ENCODE data around the gene XAGE2. TPM values are rescaled to one million over a fixed set of nuclear protein-coding genes. Genes with fewer than 3 reads are reported as not detected.

XAGE2 gene
- total RNA-seq, 4 donors from 2014 or later, result not detected

- intact Hi-C loops (cut with DNase I; ENCODE audit: low total_unique reads), result no loop called here
- no peak overlapping the region for H3K4me3 ChIP-seq
- no peak overlapping the region for H3K27ac ChIP-seq
- H3K36me3 ChIP-seq, result no peaks in the 10 kb centered on the region
- TF ChIP-seq CTCF (IDR thresholded peaks at IDR 0.05 in 4 of 5, conservative IDR thresholded peaks at IDR 0.05 in 1 of 5) (no peak), POLR2A (IDR thresholded peaks at IDR 0.05) (no peak)
- H3K9me3 ChIP-seq, result no peaks in the 10 kb centered on the region
- H3K27me3 ChIP-seq, result no peaks in the 10 kb centered on the region
- in situ Hi-C loops (cut with MboI; ENCODE audit: low sequenced_read_pairs in 4 of 4), result no loop called here
- no peaks in the 10 kb centered on the region for H3K4me1 ChIP-seq
- ATAC-seq, result no peak
- DNase-seq, result no peak
Observed at GRCh38 chrX:52346174-52347165, 22.4 kb upstream of the XAGE2 start.

GRCh38 chrX:52349681-52350080 lies 19.1 kb upstream of the XAGE2 start:
- TF ChIP-seq POLR2A (IDR thresholded peaks at IDR 0.05) (no peak), CTCF (IDR thresholded peaks at IDR 0.05 in 4 of 5, conservative IDR thresholded peaks at IDR 0.05 in 1 of 5) (no peak)
- Histone ChIP-seq H3K36me3 (no peaks in the 10 kb centered on the region), H3K27ac (no peak overlapping the region), H3K9me3 (no peaks in the 10 kb centered on the region), H3K4me1 (no peaks in the 10 kb centered on the region), H3K27me3 (peaks cover 0 to 2% (median 0%) of the 10 kb centered on the region in 3 donors), H3K4me3 (no peak overlapping the region)
- DNase-seq (no peak), ATAC-seq (no peak)
- intact Hi-C loops (cut with DNase I; ENCODE audit: low total_unique reads), result no loop called here
- in situ Hi-C loops (cut with MboI; ENCODE audit: low sequenced_read_pairs in 4 of 4), result no loop called here

GRCh38 chrX:52352551-52352950 lies 16.3 kb upstream of the XAGE2 start:
- no peak for ATAC-seq

GRCh38 chrX:52353838-52354237 lies 15.0 kb upstream of the XAGE2 start:
- intact Hi-C loops (cut with DNase I; ENCODE audit: low total_unique reads) (no loop called here), in situ Hi-C loops (cut with MboI; ENCODE audit: low sequenced_read_pairs in 4 of 4) (no loop called here)
- TF ChIP-seq CTCF (IDR thresholded peaks at IDR 0.05 in 4 of 5, conservative IDR thresholded peaks at IDR 0.05 in 1 of 5), result no peak
- TF ChIP-seq POLR2A (IDR thresholded peaks at IDR 0.05), result no peak
- no peak overlapping the region for H3K4me3 ChIP-seq
- H3K27ac ChIP-seq, result no peak overlapping the region
- ATAC-seq, result no peak
- H3K36me3 ChIP-seq, result no peaks in the 10 kb centered on the region
- no peak for DNase-seq
- peaks cover 0 to 2% (median 0%) of the 10 kb centered on the region in 3 donors for H3K27me3 ChIP-seq
- no peaks in the 10 kb centered on the region for H3K9me3 ChIP-seq
- H3K4me1 ChIP-seq, result no peaks in the 10 kb centered on the region

More at GRCh38 chrX:52352551-52352950, 16.3 kb upstream of the XAGE2 start:
- Histone ChIP-seq H3K27ac (no peak overlapping the region), H3K9me3 (no peaks in the 10 kb centered on the region), H3K27me3 (peaks cover 0 to 2% (median 0%) of the 10 kb centered on the region in 3 donors), H3K36me3 (no peaks in the 10 kb centered on the region), H3K4me3 (no peak overlapping the region), H3K4me1 (no peaks in the 10 kb centered on the region)
- in situ Hi-C loops (cut with MboI; ENCODE audit: low sequenced_read_pairs in 4 of 4), result no loop called here
- TF ChIP-seq POLR2A (IDR thresholded peaks at IDR 0.05), result no peak
- TF ChIP-seq CTCF (IDR thresholded peaks at IDR 0.05 in 4 of 5, conservative IDR thresholded peaks at IDR 0.05 in 1 of 5), result no peak
- DNase-seq, result no peak
- intact Hi-C loops (cut with DNase I; ENCODE audit: low total_unique reads), result no loop called here
